Cerebellar cortex (tissue), 1 donor: ENCODE measurements around the gene NEK8.
"Not testable (repeated sequence)": the region's sequence is repeated elsewhere in the genome, so short reads cannot be mapped to it uniquely, and the experiment has no call there.

Experiments used
- DNase-seq: peaks from one replicate; pipeline ENCODE4 v3.0.0-alpha.2; 2015; ENCODE audit warnings: low spot score

The NEK8 gene

DNA sequence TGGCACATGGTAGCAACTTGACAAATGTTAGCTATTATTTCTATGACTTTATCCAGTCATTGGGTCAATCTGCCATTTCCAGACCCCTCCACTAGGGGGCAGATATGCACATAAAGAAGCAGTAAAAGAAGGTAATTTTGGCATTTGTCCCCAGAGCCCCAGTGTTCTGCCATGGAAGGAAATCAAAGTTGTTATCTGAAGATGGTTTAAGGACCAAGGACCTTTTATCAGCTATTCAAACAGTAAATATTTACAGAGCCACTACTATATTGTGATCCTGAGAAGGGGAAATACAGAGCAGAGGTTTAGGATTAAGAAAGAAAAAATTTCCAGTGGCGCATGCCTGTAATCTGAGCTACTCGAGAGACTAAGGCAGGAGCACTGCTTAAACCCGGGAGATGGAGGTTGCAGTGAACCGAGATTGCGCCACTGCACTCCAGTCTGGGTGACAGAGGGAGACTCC is 35.2 kb downstream of the NEK8 start:
- peak; percentile 87 for DNase-seq

DNA sequence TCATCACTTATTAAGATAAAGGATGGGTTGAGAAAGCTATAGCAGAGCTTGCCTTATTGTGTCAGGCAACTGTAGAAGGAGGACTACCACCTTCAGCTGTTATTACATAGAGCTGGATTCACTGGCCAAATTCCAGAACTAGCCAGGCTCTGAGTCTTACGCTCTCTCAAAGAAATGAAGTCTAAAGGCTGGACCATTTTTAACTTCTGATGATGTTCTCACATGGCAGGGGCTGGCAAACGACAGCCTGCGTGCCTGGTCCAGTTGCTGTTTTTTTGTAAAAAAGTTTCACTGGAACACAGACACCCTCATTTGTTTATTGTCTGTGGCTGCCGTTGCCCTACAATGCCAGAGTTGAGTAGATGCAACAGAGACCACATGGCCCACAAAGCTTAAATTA is 36.5 kb downstream of the NEK8 start:
- DNase-seq, result no peak

DNA sequence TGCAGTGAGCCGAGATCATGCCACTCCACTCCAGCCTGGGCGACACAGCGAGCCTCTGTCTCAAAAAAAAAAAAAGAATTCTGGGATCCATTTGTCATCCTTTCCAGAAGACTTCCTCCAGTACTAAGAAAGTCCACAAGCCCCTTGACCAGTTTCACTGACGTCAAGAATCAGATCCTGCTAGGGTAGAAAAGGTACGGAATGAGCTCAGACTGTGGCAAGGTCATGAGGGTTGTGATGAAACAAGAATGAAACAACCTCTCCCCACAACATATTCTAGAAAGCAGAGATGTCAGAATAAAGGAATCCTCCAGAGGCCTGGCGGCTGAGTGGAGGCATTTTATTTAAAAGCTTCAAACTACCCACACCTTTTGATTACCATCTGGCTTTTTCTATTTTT is 45.1 kb downstream of the NEK8 start:
- no peak for DNase-seq

DNA sequence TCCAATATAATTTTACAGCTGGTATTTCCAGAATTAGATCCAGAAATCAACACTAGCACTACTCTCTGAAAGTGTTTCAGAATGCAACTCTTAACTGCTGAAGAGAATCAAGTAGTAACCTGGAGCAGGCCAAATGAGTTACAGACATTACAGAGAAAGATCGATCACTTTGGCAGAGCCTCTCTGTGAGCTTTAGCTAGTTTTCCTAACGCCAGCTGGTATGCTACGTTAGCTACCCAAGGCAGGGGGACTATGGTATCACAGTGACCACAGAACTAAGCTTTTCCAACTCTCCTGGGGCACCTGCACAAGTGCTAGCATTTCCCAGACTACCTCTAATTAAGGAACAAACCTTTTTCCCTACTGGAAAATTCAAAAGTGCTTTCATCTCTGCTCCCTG is 45.6 kb downstream of the NEK8 start:
- no peak for DNase-seq

DNA sequence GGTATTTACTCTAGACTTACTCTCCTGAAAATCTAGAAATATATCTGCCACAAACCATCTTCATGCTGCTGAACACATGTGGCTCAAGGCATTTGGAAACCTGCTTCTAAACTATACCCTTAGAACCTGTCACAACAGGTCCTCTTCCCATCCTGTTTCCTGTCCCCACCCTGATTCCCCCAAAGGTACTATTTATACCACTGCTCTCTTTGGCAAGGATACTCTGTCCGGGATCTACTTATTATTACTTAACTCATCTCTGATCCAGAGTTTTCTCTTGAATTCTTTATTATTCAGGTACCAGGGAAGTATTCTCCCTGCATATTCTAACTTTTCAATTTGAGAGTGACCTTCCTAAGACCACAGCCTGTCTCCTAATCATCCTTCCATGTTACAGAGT is 48.6 kb downstream of the NEK8 start:
- DNase-seq, result no peak

DNA sequence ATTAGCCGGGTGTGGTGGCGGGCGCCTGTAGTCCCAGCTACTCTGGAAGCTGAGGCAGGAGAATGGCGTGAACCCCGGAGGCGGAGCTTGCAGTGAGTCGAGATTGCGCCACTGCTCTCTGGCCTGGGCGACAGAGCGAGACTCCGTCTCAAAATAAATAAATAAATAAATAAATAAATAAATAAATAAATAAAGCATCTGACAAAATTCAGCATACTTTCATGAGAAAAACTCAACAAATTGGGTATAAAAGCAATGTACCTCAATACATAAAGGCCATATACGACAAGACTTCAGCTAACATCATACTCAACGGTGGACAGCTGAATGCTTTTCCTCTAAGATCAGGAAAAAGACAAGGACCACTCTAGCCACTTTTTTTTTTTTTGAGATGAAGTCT is 51.0 kb downstream of the NEK8 start:
- DNase-seq, result not testable (repeated sequence)

DNA sequence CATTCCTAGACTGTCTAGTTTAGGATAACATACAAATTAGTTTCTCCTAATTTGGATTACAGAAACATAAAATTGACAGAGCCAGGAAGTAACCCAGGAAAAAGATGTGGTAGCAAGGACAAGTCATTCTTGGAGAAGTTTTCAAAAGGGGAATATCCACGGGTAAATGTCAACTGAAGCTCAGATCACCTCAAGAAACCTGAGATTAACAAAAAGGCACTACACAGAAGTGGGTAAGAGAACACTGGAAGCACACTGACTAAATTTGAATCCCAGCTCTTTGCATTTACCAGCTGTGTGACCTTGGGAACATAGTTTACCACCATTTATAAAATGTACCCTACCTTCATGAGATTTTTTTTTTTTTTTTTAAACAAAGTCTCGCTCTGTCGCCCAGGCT is 54.6 kb downstream of the NEK8 start:
- DNase-seq, result no peak

DNA sequence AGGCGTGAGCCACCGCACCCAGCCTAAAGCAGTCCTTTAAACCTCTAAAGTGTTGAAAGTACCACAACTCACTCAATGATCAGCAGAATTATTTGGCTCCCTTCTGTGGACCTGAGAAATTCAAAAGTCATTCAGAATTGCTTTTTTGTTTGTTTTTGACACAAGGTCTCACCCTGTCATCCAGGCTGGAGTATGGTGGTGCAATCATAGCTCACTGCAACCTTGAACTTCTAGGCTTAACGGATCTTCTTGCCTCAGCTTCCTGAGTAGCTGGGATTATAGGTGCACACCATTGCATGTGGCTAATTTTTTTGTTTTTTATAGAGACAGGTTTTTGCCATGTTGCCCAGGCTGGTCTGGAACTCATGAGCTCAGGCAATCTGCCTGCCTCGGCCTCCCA is 59.5 kb downstream of the NEK8 start:
- no peak for DNase-seq
